Right atrium auricular region (tissue), 2 donors: ENCODE measurements around the gene EIPR1. TPM values are rescaled to one million over a fixed set of nuclear protein-coding genes. Genes with fewer than 3 reads are reported as not detected.

Source experiments
- DNase-seq: peaks from one replicate; pipeline ENCODE4 v3.0.0-alpha.2; 2019; ENCODE audit warnings: low spot score
- H3K27ac ChIP-seq, 2 donors: fragments of 200-600 bp; sonication (generic); 1 replicate in 1 of 2; 2 replicates in 1 of 2; pipeline ENCODE4 v1.5.1; 2016 to 2019
- H3K27me3 ChIP-seq, 2 donors: fragments of 200-600 bp; sonication (generic); one replicate each; pipeline versions ENCODE4 v1.5.1 to v1.6.0; 2017 to 2019
- H3K36me3 ChIP-seq: fragments of 200-600 bp; sonication (generic); one replicate; pipeline ENCODE4 v1.5.1; 2016
- H3K4me1 ChIP-seq, 2 donors: fragments of 200-600 bp; sonication (generic); one replicate each; pipeline versions ENCODE4 v1.5.1 to v1.6.0; 2017 to 2019
- H3K4me3 ChIP-seq, 2 donors: fragments of 200-600 bp; sonication (generic); 1 replicate in 1 of 2; 2 replicates in 1 of 2; pipeline ENCODE4 v1.5.1; 2017 to 2019; ENCODE audit warnings: mild to moderate bottlenecking in 1 of 2, moderate library complexity in 1 of 2
- H3K9me3 ChIP-seq, 2 donors: fragments of 200-600 bp; sonication (generic); one replicate each; pipeline ENCODE4 v1.5.1; 2019
- total RNA-seq, 2 donors: library from RNA; depleted of rRNA; stranded (reverse); fragments of >200 nt; gene quantifications; one replicate each; pipeline ENCODE4 v1.1.0, GENCODE V29; 2016
- TF ChIP-seq, protein P1 (sequence below), 2 donors: fragments of 200-600 bp; sonication (generic); IDR thresholded peaks; one replicate each; pipeline ENCODE4 v1.5.1; 2019; ENCODE audit warnings: antibody characterized with exemption in 2 of 2

Gene EIPR1
- total RNA-seq, 2 donors from 2014 or later, result 13.2 to 13.6 TPM

GRCh38 chr2:3305431-3305830 is 72.2 kb downstream of the EIPR1 start:
- no peak overlapping the region for H3K27ac ChIP-seq
- no peak overlapping the region for H3K4me3 ChIP-seq
- DNase-seq, result no peak
- no peaks in the 10 kb centered on the region for H3K27me3 ChIP-seq
- no peaks in the 10 kb centered on the region for H3K36me3 ChIP-seq
- TF ChIP-seq, protein P1, sequence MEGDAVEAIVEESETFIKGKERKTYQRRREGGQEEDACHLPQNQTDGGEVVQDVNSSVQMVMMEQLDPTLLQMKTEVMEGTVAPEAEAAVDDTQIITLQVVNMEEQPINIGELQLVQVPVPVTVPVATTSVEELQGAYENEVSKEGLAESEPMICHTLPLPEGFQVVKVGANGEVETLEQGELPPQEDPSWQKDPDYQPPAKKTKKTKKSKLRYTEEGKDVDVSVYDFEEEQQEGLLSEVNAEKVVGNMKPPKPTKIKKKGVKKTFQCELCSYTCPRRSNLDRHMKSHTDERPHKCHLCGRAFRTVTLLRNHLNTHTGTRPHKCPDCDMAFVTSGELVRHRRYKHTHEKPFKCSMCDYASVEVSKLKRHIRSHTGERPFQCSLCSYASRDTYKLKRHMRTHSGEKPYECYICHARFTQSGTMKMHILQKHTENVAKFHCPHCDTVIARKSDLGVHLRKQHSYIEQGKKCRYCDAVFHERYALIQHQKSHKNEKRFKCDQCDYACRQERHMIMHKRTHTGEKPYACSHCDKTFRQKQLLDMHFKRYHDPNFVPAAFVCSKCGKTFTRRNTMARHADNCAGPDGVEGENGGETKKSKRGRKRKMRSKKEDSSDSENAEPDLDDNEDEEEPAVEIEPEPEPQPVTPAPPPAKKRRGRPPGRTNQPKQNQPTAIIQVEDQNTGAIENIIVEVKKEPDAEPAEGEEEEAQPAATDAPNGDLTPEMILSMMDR (IDR thresholded peaks at IDR 0.05), result no peak
- H3K4me1 ChIP-seq, result peaks cover 0 to 8% of the 10 kb centered on the region in 2 donors
- H3K9me3 ChIP-seq, result no peaks in the 10 kb centered on the region

GRCh38 chr2:3303583-3304406 is 73.8 kb downstream of the EIPR1 start:
- TF ChIP-seq, protein P1 (IDR thresholded peaks at IDR 0.05), result peak; percentile 95 to 99
- peak; percentile 94 for DNase-seq
- H3K27ac ChIP-seq, result no peak overlapping the region
- no peaks in the 10 kb centered on the region for H3K36me3 ChIP-seq
- no peaks in the 10 kb centered on the region for H3K9me3 ChIP-seq
- H3K27me3 ChIP-seq, result no peaks in the 10 kb centered on the region
- H3K4me1 ChIP-seq, result peaks cover 0 to 8% of the 10 kb centered on the region in 2 donors
- peak overlapping the region; percentile 7 to 32 for H3K4me3 ChIP-seq

DNA sequence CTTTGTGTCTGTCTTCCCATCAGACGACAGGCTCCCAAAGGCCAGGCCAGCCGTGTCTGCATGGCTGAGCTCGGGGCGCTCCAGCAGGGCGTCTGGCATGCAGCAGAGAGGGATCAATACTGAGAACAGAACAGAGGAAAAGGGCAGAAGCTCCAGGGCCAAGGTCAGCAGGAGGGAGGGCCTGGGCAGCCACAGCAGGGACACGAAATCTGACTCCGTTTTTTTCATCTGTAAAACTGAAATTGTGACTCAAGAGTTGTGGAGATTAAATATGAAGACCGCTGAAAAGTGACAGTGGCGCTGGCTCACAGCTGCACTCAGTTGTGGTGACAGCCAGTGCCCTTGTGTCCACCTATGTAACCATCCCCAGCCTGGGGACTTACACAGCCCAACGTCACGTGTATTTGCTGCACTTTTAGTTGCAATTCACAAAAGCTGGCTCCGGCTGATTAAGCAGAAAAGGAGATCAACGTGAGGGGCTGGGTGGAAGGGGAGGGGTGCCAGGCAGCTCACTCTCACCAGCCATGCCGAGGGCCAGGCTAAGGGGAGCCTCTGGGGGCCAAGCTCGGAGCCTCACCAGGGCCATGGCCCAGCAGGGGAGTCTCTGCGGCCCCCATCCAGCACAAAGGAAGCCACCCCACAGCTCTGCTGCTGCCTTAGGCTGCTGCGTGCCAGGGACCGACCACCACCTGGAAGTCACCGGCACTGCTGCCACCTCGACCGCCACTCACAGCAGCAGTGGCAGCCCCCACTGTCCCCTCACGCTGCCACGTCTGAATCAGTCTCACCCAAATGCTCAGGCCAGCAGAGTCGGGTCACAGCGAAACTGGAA is 74.7 kb downstream of the EIPR1 start:
- Histone ChIP-seq H3K9me3 (no peaks in the 10 kb centered on the region), H3K27ac (no peak overlapping the region), H3K4me1 (peaks cover 0 to 8% of the 10 kb centered on the region in 2 donors), H3K4me3 (peak overlapping the region; percentile 7 to 32), H3K36me3 (no peaks in the 10 kb centered on the region), H3K27me3 (no peaks in the 10 kb centered on the region)
- no peak for DNase-seq
- TF ChIP-seq, protein P1 (IDR thresholded peaks at IDR 0.05), result no peak

GRCh38 chr2:3302421-3302750 is 75.2 kb downstream of the EIPR1 start:
- no peak for DNase-seq
- TF ChIP-seq, protein P1 (IDR thresholded peaks at IDR 0.05), result no peak
- Histone ChIP-seq H3K36me3 (no peaks in the 10 kb centered on the region), H3K4me1 (peaks cover 0 to 8% of the 10 kb centered on the region in 2 donors), H3K27me3 (no peaks in the 10 kb centered on the region), H3K9me3 (no peaks in the 10 kb centered on the region), H3K27ac (no peak overlapping the region), H3K4me3 (no peak overlapping the region)

GRCh38 chr2:3301001-3301400 is 76.6 kb downstream of the EIPR1 start:
- Histone ChIP-seq H3K27me3 (no peaks in the 10 kb centered on the region), H3K4me3 (no peak overlapping the region), H3K9me3 (no peaks in the 10 kb centered on the region), H3K4me1 (peaks cover 0 to 8% of the 10 kb centered on the region in 2 donors), H3K36me3 (no peaks in the 10 kb centered on the region), H3K27ac (no peak overlapping the region)
- TF ChIP-seq, protein P1 (IDR thresholded peaks at IDR 0.05), result no peak
- no peak for DNase-seq
